Suprapubic skin (tissue), 3 donors: Measurements from ENCODE around the gene ARHGAP42.

Source experiments
- EP300 ChIP-seq: sonication (generic); formaldehyde crosslinking; IDR thresholded peaks from one replicate; pipeline ENCODE4 v1.6.1; 2017; ENCODE audit warnings: antibody characterized with exemption
- TF ChIP-seq, protein P1 (sequence below), 2 donors: fragments of 200-600 bp in 1 of 2; fragments of 450-650 bp in 1 of 2; sonication (generic) in 1 of 2; IDR thresholded peaks; one replicate each; pipeline ENCODE4 v1.5.1; 2016 to 2019; ENCODE audit warnings: antibody characterized with exemption in 2 of 2, mild to moderate bottlenecking in 1 of 2, moderate library complexity in 1 of 2

DNA sequence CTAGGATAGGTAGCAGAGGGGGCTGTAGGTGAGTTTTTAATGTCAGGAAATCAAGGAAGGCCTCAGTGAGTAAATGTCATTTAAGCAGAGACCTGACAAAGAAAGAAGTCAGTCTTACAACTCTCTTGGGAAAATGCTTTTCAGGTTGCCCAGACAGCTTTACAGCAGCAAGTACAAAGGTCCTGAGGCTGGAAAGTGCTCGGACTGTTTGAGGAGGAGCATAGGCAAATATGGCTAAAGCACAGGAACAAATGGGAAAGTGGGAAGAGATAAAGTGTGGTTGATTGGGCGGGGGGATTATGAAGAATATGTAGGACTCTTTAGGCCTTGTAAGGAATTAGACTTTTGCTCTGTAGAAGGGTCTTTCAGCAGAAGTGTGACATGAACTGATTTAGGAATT lies 125.4 kb downstream of the ARHGAP42 start:
- TF ChIP-seq, protein P1, sequence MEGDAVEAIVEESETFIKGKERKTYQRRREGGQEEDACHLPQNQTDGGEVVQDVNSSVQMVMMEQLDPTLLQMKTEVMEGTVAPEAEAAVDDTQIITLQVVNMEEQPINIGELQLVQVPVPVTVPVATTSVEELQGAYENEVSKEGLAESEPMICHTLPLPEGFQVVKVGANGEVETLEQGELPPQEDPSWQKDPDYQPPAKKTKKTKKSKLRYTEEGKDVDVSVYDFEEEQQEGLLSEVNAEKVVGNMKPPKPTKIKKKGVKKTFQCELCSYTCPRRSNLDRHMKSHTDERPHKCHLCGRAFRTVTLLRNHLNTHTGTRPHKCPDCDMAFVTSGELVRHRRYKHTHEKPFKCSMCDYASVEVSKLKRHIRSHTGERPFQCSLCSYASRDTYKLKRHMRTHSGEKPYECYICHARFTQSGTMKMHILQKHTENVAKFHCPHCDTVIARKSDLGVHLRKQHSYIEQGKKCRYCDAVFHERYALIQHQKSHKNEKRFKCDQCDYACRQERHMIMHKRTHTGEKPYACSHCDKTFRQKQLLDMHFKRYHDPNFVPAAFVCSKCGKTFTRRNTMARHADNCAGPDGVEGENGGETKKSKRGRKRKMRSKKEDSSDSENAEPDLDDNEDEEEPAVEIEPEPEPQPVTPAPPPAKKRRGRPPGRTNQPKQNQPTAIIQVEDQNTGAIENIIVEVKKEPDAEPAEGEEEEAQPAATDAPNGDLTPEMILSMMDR (IDR thresholded peaks at IDR 0.05), result no peak
- no peak for TF ChIP-seq EP300
